Tibial nerve (tissue), 4 donors: Measurements from ENCODE around the gene DIP2C. TPM values are rescaled to one million over a fixed set of nuclear protein-coding genes. Genes with fewer than 3 reads are reported as not detected.

Experiments used
- DNase-seq, 2 donors: peaks; one replicate each; pipeline ENCODE4 v3.0.0-alpha.2; 2019; ENCODE audit warnings: low spot score in 2 of 2
- H3K27ac ChIP-seq, 4 donors: fragments of 200-600 bp; sonication (generic) in 3 of 4; one replicate each; pipeline ENCODE4 v1.5.1; 2017 to 2019; ENCODE audit warnings: mild to moderate bottlenecking in 1 of 4
- H3K27me3 ChIP-seq, 2 donors: fragments of 200-600 bp; sonication (generic) in 1 of 2; one replicate each; pipeline versions ENCODE4 v1.5.1 to v1.6.0; 2017 to 2019
- H3K36me3 ChIP-seq, 3 donors: fragments of 200-600 bp; sonication (generic); one replicate each; pipeline ENCODE4 v1.5.1; 2018 to 2019
- H3K4me1 ChIP-seq, 4 donors: fragments of 200-600 bp; sonication (generic) in 3 of 4; one replicate each; pipeline ENCODE4 v1.5.1; 2017 to 2019
- H3K4me3 ChIP-seq, 4 donors: fragments of 200-600 bp; sonication (generic) in 3 of 4; one replicate each; pipeline ENCODE4 v1.5.1; 2017 to 2019; ENCODE audit warnings: mild to moderate bottlenecking in 1 of 4, moderate library complexity in 1 of 4
- H3K9me3 ChIP-seq, 4 donors: fragments of 200-600 bp; sonication (generic) in 3 of 4; one replicate each; pipeline ENCODE4 v1.5.1; 2017 to 2019
- EP300 ChIP-seq, 2 donors: sonication (generic); formaldehyde crosslinking; IDR thresholded peaks; one replicate each; pipeline ENCODE4 v1.6.1; 2017; ENCODE audit warnings: antibody characterized with exemption in 2 of 2, mild to moderate bottlenecking in 1 of 2
- POLR2A ChIP-seq, 2 donors: fragments of 450-650 bp; IDR thresholded peaks; one replicate each; pipeline ENCODE4 v1.6.1; 2017; ENCODE audit warnings: antibody characterized with exemption in 2 of 2, mild to moderate bottlenecking in 2 of 2, moderate library complexity in 2 of 2
- WGBS, 2 donors: methylation state at CpG; one replicate each; pipeline ENCODE4 v1.1.5; 2018; 5-methylcytosine and 5-hydroxymethylcytosine counted together
- total RNA-seq, 4 donors: library from RNA; depleted of rRNA; stranded (reverse); fragments of >200 nt; gene quantifications; one replicate each; pipeline ENCODE4 v1.1.0, GENCODE V29; 2016
- TF ChIP-seq, protein P1 (sequence below), 5 experiments: fragments of 200-600 bp in 3 of 5; fragments of 450-650 bp in 2 of 5; sonication (generic) in 3 of 5; IDR thresholded peaks; one replicate each; pipeline ENCODE4 v1.5.1; 2016 to 2019; ENCODE audit warnings: antibody characterized with exemption in 5 of 5, mild to moderate bottlenecking in 3 of 5, moderate library complexity in 2 of 5

DIP2C gene
- total RNA-seq, 4 donors from 2014 or later = 31.4 to 46.5 (median 36.0) TPM

GRCh38 chr10:529468-530230, 159.8 kb downstream of the DIP2C start:
- H3K27ac ChIP-seq = no peak overlapping the region
- H3K27me3 ChIP-seq = no peaks in the 10 kb centered on the region
- TF ChIP-seq, protein P1, sequence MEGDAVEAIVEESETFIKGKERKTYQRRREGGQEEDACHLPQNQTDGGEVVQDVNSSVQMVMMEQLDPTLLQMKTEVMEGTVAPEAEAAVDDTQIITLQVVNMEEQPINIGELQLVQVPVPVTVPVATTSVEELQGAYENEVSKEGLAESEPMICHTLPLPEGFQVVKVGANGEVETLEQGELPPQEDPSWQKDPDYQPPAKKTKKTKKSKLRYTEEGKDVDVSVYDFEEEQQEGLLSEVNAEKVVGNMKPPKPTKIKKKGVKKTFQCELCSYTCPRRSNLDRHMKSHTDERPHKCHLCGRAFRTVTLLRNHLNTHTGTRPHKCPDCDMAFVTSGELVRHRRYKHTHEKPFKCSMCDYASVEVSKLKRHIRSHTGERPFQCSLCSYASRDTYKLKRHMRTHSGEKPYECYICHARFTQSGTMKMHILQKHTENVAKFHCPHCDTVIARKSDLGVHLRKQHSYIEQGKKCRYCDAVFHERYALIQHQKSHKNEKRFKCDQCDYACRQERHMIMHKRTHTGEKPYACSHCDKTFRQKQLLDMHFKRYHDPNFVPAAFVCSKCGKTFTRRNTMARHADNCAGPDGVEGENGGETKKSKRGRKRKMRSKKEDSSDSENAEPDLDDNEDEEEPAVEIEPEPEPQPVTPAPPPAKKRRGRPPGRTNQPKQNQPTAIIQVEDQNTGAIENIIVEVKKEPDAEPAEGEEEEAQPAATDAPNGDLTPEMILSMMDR (IDR thresholded peaks at IDR 0.05) = no peak
- TF ChIP-seq EP300 (IDR thresholded peaks at IDR 0.05) (no peak), POLR2A (IDR thresholded peaks at IDR 0.05) (no peak)
- H3K4me3 ChIP-seq = no peak overlapping the region
- no peaks in the 10 kb centered on the region for H3K9me3 ChIP-seq
- H3K36me3 ChIP-seq = no peaks in the 10 kb centered on the region
- 92% methylated on average over 23 to 27 of the region's 27 CpGs for WGBS, 2 donors
- peaks cover 0 to 13% (median 0%) of the 10 kb centered on the region in 4 donors for H3K4me1 ChIP-seq
- DNase-seq = no peak

DNA sequence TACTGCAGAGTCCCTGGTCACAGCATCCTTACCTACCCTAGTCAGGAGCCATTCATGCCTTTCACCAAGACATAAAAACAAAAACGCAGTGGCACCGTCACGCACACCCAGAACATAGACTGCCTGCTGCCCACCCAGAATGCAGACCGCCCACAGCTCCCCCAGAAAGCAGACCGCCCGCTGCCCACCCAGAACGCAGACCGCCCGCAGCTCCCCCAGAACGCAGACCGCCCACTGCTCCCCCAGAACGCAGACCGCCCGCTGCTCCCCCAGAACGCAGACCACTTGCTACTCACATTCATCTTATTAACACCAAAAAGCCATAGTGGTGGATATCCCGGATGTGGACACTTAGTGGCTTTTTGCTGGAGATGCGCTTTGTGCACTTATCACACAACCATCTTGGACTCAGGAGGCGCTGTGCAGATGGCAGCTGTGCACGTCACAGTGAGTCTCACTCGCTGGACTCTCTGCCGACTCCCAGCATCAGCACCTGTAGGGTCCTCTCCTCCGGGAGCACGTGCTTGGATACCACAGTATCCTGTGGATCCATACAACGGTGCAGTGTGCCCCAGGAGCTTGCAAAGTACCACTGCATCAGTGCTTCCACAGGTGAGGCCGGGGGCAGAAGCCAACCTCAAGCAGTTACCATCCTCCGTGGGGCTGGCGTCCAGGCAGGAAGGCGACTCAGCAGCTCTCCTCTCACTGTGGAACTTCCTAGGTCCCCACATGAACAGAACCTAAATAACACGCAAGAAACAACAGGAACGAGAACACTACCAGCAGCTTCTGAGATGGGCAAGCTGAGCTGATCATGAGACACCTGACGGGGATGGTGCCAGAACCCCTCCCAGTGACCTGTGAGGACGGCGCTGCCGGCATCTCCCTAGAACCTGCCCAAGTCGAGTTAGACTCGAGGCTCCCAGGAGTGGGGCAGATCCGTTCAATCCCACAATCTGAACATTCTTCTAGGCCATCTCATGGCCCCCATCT, 161.0 kb downstream of the DIP2C start:
- H3K27me3 ChIP-seq = no peaks in the 10 kb centered on the region
- no peak overlapping the region for H3K27ac ChIP-seq
- peaks cover 0 to 19% (median 0%) of the 10 kb centered on the region in 4 donors for H3K4me1 ChIP-seq
- DNase-seq = no peak
- WGBS, 2 donors = 93 to 94% methylated on average over 33 to 37 of the region's 37 CpGs
- no peak overlapping the region for H3K4me3 ChIP-seq
- TF ChIP-seq, protein P1 (IDR thresholded peaks at IDR 0.05) = no peak
- TF ChIP-seq POLR2A (IDR thresholded peaks at IDR 0.05) = no peak
- no peak for TF ChIP-seq EP300 (IDR thresholded peaks at IDR 0.05)
- H3K9me3 ChIP-seq = no peaks in the 10 kb centered on the region
- no peaks in the 10 kb centered on the region for H3K36me3 ChIP-seq

- H3K4me1 ChIP-seq = peaks cover 0 to 19% (median 0%) of the 10 kb centered on the region in 4 donors
- 77 to 85% methylated on average over 1 of the region's 1 CpG for WGBS, 2 donors
- no peaks in the 10 kb centered on the region for H3K36me3 ChIP-seq
- no peaks in the 10 kb centered on the region for H3K27me3 ChIP-seq
- H3K27ac ChIP-seq = no peak overlapping the region
- no peak for DNase-seq
- no peak overlapping the region for H3K4me3 ChIP-seq
- TF ChIP-seq EP300 (IDR thresholded peaks at IDR 0.05) (no peak), POLR2A (IDR thresholded peaks at IDR 0.05) (no peak)
- TF ChIP-seq, protein P1 (IDR thresholded peaks at IDR 0.05) = no peak
- H3K9me3 ChIP-seq = no peaks in the 10 kb centered on the region
Observed at GRCh38 chr10:527416-527815, 162.1 kb downstream of the DIP2C start.

DNA sequence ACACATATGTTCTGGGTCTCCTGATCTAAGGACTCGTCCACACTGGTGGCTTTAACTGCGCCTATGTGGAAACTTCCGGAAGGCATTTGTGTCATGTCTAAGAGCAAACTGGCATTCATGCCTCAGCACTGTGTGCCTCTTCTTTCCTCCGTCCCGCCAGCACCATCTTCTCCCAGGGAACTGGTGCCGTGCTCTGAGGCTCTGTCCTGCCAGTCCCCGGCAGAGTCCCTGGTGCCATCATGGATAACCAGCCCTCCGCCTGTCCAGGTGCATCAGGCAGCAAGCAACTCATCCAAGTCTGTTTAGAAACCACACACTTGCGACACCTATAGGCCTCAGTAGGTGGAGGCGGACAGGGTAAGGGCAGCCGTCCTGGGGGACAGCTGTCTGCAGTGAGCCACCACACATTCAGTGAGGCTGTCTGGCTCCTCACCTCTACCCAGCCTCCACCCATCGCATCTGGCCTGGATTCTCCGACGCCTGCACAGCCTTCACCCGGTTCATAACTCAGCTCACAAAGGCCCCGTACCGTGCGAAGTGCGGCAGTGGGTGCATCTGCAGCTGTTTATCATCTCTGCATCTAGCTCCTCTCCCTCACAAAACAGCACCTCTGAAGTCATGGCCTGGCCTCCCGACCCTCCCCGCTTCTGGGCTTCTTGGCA, 162.7 kb downstream of the DIP2C start:
- no peak overlapping the region for H3K27ac ChIP-seq
- DNase-seq = no peak
- H3K27me3 ChIP-seq = no peaks in the 10 kb centered on the region
- no peaks in the 10 kb centered on the region for H3K36me3 ChIP-seq
- WGBS, 2 donors = 88 to 95% methylated on average over 21 of the region's 21 CpGs
- H3K4me3 ChIP-seq = no peak overlapping the region
- peaks cover 0 to 20% (median 0%) of the 10 kb centered on the region in 4 donors for H3K4me1 ChIP-seq
- TF ChIP-seq EP300 (IDR thresholded peaks at IDR 0.05) = no peak
- no peak for TF ChIP-seq POLR2A (IDR thresholded peaks at IDR 0.05)
- TF ChIP-seq, protein P1 (IDR thresholded peaks at IDR 0.05) = no peak
- H3K9me3 ChIP-seq = no peaks in the 10 kb centered on the region
